GM12873 (cell line): ENCODE data around the gene OBP2B.

Source experiments
- CTCF ChIP-seq: IDR thresholded peaks from 2 replicates; pipeline ENCODE4 v1.5.1; 2012; ENCODE audit warnings: low read depth, mild to moderate bottlenecking, moderate library complexity, low read length, control low read depth; ENCODE audit not compliant: insufficient read depth; ENCODE audit errors: missing control alignments

OBP2B gene

GRCh38 chr9:133162861-133163503, 46.1 kb downstream of the OBP2B start:
- no peak for TF ChIP-seq CTCF

- no peak for TF ChIP-seq CTCF
Measured at GRCh38 chr9:133161547-133161950, 47.5 kb downstream of the OBP2B start.

- TF ChIP-seq CTCF: peak; percentile 95
Measured at GRCh38 chr9:133160742-133161546, 48.1 kb downstream of the OBP2B start.

GRCh38 chr9:133158695-133159094, 50.4 kb downstream of the OBP2B start:
- TF ChIP-seq CTCF: no peak
